HG03571 (cell line): Measurements from ENCODE around the gene SHISA5.
"Not testable (repeated sequence)": the region's sequence is repeated elsewhere in the genome, so short reads cannot be mapped to it uniquely, and the experiment has no call there.

Experiments used
- ATAC-seq: cut with Tn5 transposase; IDR thresholded peaks from one replicate; pipeline ENCODE4 v1.9.1; 2021; ENCODE audit not compliant: unreplicated experiment

Gene SHISA5

DNA sequence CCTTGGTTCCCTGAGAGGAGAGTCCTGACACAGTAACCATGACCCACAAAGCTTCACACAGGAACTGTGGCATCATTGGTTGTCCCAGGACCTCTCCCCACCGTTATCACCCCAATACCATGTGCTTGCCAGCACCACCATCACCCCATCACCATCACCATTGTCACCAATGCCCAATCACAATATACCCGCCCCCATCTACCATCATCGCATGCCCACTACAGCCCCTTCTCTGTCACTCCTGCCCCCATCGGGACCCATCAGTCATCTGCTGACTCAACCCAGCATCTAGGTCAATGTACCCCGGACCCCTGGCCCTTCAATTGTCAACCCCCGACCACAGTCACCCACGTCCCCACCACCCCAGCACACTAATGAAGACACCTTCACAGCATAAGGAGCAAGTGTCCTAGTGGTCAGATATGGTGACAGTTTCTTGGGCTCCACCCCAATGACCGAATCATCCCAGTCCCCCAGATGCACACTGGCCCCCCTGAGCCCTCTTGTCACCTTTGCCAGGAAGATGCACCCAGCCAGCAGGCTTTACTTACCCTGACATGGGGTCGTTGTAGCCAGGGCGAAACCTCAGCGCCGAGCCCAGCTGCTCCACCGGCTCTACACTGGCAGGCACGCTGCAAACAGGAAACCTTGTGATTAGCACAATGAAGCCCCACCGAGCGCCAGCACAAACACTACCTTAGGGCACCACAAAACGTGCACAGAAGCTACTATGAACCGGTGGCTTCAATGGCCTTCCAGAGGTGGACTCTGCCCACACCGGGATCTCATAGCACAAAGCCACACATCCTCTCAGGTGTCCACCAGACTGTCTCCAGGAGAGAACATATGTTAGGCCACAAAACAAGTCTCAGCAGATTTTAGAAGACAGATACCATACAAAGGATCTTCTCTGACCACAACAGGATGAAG is 25.1 kb downstream of the SHISA5 start:
- no peak for ATAC-seq

DNA sequence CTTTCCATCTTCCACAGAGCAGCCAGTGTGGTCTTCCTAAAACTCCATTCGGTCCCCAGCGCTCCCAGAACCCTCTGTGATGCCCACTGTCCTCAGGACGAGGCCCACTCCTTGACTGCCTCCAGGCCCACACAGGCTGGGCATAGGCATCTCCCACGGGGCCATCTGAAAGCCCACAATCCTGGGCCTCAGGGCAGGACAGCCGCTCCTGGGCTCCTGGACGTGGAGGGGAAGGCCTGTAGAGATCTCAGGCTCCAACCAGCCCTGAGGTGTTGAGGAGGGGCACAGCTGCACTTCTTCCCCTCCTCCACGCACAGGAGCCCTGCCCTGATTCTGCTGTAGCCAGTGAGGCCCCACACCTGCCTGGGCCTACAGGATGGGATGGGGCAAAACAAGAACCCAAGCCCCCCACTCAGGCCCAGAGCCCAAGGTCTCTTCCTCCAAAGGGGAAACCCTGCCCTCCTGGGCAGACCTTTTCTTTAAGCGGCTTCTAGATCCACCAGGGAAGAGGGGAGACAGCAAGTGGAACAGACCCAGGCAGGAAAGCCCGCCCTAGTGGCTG is 25.9 kb downstream of the SHISA5 start:
- ATAC-seq = no peak

DNA sequence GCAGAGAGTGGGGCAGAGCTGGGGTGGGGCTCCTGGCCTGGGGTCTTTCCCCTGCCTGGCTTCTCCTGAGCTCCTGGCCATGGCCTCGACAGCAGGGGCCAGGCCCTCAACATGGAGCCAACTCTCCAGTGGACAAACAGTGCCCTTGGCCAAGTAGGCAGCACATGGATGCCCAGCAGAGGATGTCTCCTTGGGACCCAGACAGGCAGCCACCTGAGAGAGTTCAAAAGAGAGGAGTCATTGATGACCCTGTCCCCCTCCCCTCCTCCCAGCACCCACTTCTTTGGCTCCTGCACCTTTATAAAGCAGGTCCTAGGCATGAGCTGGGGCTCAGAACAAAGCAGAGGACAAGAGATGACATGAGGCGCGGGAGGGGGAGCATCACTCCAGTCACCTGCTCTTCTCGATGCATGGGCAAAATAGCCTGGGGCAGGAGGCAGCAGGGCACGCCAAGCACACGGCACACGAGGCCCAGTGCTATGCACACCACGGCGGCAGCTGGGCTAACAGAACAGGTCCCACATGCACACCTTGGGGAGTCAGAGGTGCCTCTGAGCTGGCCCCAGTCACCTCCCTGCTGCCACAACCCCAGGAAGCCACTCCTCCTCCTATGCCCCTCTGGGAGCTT is 27.4 kb downstream of the SHISA5 start:
- no peak for ATAC-seq

- ATAC-seq = no peak
Measured at GRCh38 chr3:48475188-48475587, 28.8 kb downstream of the SHISA5 start.

DNA sequence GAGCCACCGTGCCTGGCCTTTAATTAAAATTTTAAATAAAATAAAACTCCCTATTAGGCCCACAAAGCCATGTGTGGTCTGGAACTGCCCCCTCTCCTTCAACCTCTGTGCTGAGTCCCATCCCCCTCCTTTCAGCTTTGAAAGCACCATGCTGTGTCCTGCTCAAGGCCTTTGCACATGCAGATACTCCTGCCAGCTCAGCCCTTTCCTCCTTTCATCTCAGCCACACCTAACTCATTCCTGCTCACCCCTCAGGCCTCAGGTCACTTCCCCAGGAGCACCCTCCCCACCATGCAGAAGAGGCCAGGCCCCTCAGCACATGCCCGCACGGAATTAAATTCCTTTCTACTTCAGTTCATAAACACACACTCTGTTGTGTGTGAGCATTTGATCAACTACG is 29.4 kb downstream of the SHISA5 start:
- ATAC-seq = no peak

GRCh38 chr3:48474031-48474430 is 29.9 kb downstream of the SHISA5 start:
- not testable (repeated sequence) for ATAC-seq

- ATAC-seq = no peak
Measured at GRCh38 chr3:48473617-48473952, 30.4 kb downstream of the SHISA5 start.

DNA sequence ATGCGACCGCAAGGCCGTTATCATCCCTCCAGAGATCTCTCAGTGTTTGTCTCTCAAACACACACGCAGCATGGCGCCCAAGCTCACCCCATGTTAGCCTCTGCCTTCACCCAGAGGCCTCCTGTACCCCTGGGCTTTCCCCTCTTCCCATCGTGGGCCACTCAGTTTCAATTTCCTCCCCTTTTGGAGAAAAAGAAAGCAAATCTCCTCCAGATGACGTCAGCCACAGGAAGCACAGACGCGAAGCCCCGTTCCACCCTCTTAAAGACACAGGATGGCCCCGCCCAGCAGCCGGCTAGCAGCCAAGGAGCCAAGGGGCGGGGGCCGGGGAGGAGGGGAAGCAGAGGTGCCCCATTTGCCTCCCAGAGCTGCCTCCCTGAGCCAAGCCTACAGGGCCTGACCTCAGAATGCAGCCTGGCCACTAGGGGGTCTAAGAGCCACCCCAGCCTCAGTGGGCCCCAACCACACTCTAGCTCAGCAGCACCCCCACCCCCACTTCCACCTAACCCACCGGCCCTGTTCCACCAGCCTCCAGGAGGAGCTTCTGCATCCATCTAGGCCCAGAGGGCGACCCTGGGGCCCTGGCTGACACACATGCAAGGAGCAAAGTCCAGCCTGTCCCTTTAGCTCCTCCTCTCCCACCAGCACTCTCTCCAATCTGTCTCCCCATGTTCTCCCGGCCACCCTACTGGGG is 30.9 kb downstream of the SHISA5 start:
- ATAC-seq = peak; percentile 69

- ATAC-seq = no peak
Measured at GRCh38 chr3:48472673-48472922, 31.4 kb downstream of the SHISA5 start.

DNA sequence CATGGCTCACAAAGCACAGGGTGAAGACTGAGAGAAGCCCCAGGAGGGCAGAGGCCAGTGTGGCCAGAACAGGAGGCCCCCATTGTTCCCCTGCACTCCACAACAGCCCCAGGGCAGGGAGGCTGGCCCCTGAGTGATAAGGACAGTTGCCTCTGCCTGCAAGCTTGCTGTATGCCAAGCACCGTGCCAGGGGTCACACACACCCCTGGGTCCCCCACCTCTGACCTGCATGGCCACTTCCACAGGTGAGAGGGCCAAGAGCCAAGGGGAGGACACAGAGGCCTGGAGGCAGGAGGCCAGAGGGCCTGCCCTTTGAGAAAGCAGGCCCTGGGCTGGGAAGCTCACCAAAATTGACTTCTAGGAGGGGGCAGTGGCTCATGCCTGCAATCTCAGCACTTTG is 33.7 kb downstream of the SHISA5 start:
- ATAC-seq = no peak

- ATAC-seq = no peak
Measured at GRCh38 chr3:48469046-48469915, 34.7 kb downstream of the SHISA5 start.

- no peak for ATAC-seq
Measured at GRCh38 chr3:48468329-48468731, 35.6 kb downstream of the SHISA5 start.

DNA sequence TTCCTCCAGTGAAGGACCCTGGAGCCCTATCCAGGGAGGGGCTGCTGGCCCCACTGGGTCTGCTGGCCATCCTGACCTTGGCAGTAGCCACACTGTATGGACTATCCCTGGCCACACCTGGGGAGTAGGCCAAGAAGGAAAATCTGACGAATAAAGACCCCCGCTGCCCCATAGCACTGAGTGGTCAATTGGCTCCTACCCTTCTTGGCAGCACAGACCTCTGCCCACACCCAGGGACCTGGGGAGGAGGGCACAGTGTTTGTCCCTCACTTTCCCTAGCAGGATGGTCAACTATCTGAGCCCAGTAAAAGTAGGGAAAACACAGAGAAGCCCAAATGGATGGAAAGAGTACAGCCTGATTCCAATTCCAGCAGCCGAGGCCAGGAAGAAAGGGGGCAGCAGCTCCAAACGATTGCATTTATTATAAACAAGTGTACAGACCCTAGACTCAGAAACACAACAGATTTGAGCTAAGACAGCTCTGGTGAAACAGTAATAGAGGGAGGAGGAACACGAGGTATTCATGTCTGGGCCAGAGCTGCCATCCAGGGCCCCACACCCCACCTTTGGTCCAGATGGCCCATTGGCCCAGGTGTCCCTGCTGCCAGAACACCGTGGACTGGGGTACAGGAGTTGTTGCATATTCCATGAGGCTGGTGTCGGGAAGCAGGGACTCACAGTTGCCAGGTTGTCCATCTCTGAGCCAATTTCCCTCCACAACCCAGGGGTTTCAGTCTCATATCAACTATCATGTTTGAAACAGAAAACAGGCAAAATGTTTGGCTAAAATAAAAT is 36.3 kb downstream of the SHISA5 start:
- ATAC-seq = no peak

DNA sequence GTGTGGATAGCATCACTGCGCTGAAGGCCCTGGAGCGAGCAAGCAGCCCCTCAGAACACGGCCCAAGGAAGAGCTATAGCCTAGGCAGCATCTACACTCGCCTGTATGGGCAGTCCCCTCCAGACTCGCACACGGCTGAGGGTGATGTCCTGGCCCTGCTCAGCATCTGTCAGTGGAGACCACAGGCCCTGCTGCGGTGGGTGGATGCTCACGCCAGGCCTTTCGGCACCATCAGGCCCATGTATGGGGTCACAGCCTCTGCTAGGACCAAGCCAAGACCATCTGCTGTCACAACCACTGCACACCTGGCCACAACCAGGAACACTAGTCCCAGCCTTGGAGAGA is 36.9 kb downstream of the SHISA5 start:
- ATAC-seq = no peak

DNA sequence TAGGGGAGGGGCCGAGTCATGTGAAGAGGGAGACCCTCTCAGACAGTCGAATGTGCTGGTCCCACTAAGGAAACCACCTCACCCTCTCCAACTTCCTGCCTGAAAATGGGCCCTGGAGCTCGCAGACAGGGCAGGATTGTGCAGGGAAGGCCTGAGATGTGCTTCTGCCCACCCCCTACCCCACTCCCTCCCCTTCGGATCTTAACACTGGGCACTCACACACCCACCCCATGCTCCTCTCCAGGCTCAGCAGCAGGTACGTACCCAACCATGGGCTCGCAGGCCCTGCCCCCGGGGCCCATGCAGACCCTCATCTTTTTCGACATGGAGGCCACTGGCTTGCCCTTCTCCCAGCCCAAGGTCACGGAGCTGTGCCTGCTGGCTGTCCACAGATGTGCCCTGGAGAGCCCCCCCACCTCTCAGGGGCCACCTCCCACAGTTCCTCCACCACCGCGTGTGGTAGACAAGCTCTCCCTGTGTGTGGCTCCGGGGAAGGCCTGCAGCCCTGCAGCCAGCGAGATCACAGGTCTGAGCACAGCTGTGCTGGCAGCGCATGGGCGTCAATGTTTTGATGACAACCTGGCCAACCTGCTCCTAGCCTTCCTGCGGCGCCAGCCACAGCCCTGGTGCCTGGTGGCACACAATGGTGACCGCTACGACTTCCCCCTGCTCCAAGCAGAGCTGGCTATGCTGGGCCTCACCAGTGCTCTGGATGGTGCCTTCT is 37.4 kb downstream of the SHISA5 start:
- ATAC-seq = peak; percentile 2

- peak; percentile 74 for ATAC-seq
Measured at GRCh38 chr3:48465531-48466378, 38.2 kb downstream of the SHISA5 start.

- no peak for ATAC-seq
Measured at GRCh38 chr3:48465237-48465530, 38.8 kb downstream of the SHISA5 start.

- no peak for ATAC-seq
Measured at GRCh38 chr3:48464713-48465221, 39.2 kb downstream of the SHISA5 start.

- no peak for ATAC-seq
Measured at GRCh38 chr3:48463703-48464102, 40.3 kb downstream of the SHISA5 start.
